GM18508 (cell line): Measurements from ENCODE around the gene TM7SF3.
A peak's percentile ranks its signal among the peaks of the same experiment; 100 is the strongest.
"Not testable (repeated sequence)": the region's sequence is repeated elsewhere in the genome, so short reads cannot be mapped to it uniquely, and the experiment has no call there.

Experiments used
- ATAC-seq: cut with Tn5 transposase; IDR thresholded peaks from one replicate; pipeline ENCODE4 v1.9.1; 2021; ENCODE audit warnings: moderate number of reproducible peaks; ENCODE audit not compliant: insufficient read depth, unreplicated experiment

The TM7SF3 gene

GRCh38 chr12:26987634-26988424, 26.4 kb downstream of the TM7SF3 start:
- ATAC-seq = no peak

- no peak for ATAC-seq
Observed at GRCh38 chr12:26982866-26983265, 31.3 kb downstream of the TM7SF3 start.

GRCh38 chr12:26979733-26980132, 34.5 kb downstream of the TM7SF3 start:
- ATAC-seq = no peak

- ATAC-seq = no peak
Observed at GRCh38 chr12:26978801-26979200, 35.4 kb downstream of the TM7SF3 start.

GRCh38 chr12:26976687-26977086, 37.5 kb downstream of the TM7SF3 start:
- ATAC-seq = no peak

GRCh38 chr12:26971963-26972362, 42.2 kb downstream of the TM7SF3 start:
- peak; percentile 90 for ATAC-seq

- ATAC-seq = no peak
Observed at GRCh38 chr12:26970136-26970535, 44.0 kb downstream of the TM7SF3 start.

- ATAC-seq = no peak
Observed at GRCh38 chr12:26966842-26967241, 47.3 kb downstream of the TM7SF3 start.

- no peak for ATAC-seq
Observed at GRCh38 chr12:26963413-26963812, 50.8 kb downstream of the TM7SF3 start.

- no peak for ATAC-seq
Observed at GRCh38 chr12:26961803-26962202, 52.4 kb downstream of the TM7SF3 start.

- not testable (repeated sequence) for ATAC-seq
Observed at GRCh38 chr12:26961391-26961790, 52.8 kb downstream of the TM7SF3 start.

- ATAC-seq = no peak
Observed at GRCh38 chr12:26954027-26954426, 60.2 kb downstream of the TM7SF3 start.

GRCh38 chr12:26953447-26953846, 60.7 kb downstream of the TM7SF3 start:
- ATAC-seq = no peak

GRCh38 chr12:26948309-26948708, 65.9 kb downstream of the TM7SF3 start:
- ATAC-seq = no peak

GRCh38 chr12:26941215-26941594, 73.0 kb downstream of the TM7SF3 start:
- ATAC-seq = no peak

- no peak for ATAC-seq
Observed at GRCh38 chr12:26940516-26941214, 73.5 kb downstream of the TM7SF3 start.

GRCh38 chr12:26939953-26940352, 74.2 kb downstream of the TM7SF3 start:
- no peak for ATAC-seq

GRCh38 chr12:26939192-26939832, 74.9 kb downstream of the TM7SF3 start:
- no peak for ATAC-seq

GRCh38 chr12:26938701-26939062, 75.5 kb downstream of the TM7SF3 start:
- no peak for ATAC-seq

GRCh38 chr12:26937863-26938700, 76.1 kb downstream of the TM7SF3 start, which contains the start of the genes FGFR1OP2 and INTS13:
TSS of gene FGFR1OP2 (plus strand) at chr12:26938470. CDS start at chr12:26954159, 15,689 bp downstream.
TSS of gene INTS13 (minus strand) at chr12:26937981. CDS start at chr12:26936803, 1,178 bp downstream.
- ATAC-seq = peak; percentile 56
